HUDEP-2 (cell line): Measurements from ENCODE around the gene CTNNA2.

Source experiments
- DNase-seq, 76 experiments: peaks; one replicate each; lab custom pipeline; 2025; ENCODE audit not compliant: unreplicated experiment in 76 of 76; lab: John Stamatoyannopoulos, UW

CTNNA2 gene

GRCh38 chr2:80499095-80499494 is 986.2 kb downstream of the CTNNA2 start:
- peak in 9 of 76 experiments; percentile 1 to 38 (median 5) for DNase-seq

GRCh38 chr2:80501874-80502624 is 989.2 kb downstream of the CTNNA2 start:
- no peak for DNase-seq

- DNase-seq: no peak
These were observed 993.7 kb downstream of the CTNNA2 start for GRCh38 chr2:80506563-80506962.

GRCh38 chr2:80510716-80511115 is 997.9 kb downstream of the CTNNA2 start:
- DNase-seq: no peak

- no peak for DNase-seq
These were observed 1003.1 kb downstream of the CTNNA2 start for GRCh38 chr2:80515964-80516363.

- no peak for DNase-seq
These were observed 1004.5 kb downstream of the CTNNA2 start for GRCh38 chr2:80517316-80517715.

- no peak for DNase-seq
These were observed 1006.3 kb downstream of the CTNNA2 start for GRCh38 chr2:80519121-80519643.

GRCh38 chr2:80519699-80520291 is 1006.9 kb downstream of the CTNNA2 start:
- no peak for DNase-seq

- no peak for DNase-seq
These were observed 1012.3 kb downstream of the CTNNA2 start for GRCh38 chr2:80525152-80525551.

GRCh38 chr2:80527119-80527518 is 1014.3 kb downstream of the CTNNA2 start:
- DNase-seq: no peak

GRCh38 chr2:80529466-80530165 is 1016.8 kb downstream of the CTNNA2 start:
- no peak for DNase-seq

- DNase-seq: no peak
These were observed 1017.7 kb downstream of the CTNNA2 start for GRCh38 chr2:80530442-80531064.

GRCh38 chr2:80531319-80531718 is 1018.5 kb downstream of the CTNNA2 start:
- no peak for DNase-seq

GRCh38 chr2:80545420-80546210 is 1032.8 kb downstream of the CTNNA2 start:
- DNase-seq: peak in 1 of 76 experiments; percentile 0

GRCh38 chr2:80546766-80547165 is 1033.9 kb downstream of the CTNNA2 start:
- DNase-seq: no peak

- DNase-seq: no peak
These were observed 1034.5 kb downstream of the CTNNA2 start for GRCh38 chr2:80547344-80547743.

- DNase-seq: no peak
These were observed 1035.6 kb downstream of the CTNNA2 start for GRCh38 chr2:80548469-80548868.

- no peak for DNase-seq
These were observed 1037.0 kb downstream of the CTNNA2 start for GRCh38 chr2:80549901-80550300.

GRCh38 chr2:80560326-80560725 is 1047.5 kb downstream of the CTNNA2 start:
- no peak for DNase-seq

GRCh38 chr2:80568011-80568410 is 1055.2 kb downstream of the CTNNA2 start:
- no peak for DNase-seq
